GM23248 (cell line): ENCODE data around the gene ETV5. TPM values are rescaled to one million over a fixed set of nuclear protein-coding genes. Genes with fewer than 3 reads are reported as not detected.
A peak's percentile ranks its signal among the peaks of the same experiment; 100 is the strongest.

Experiments
- DNase-seq: peaks from one replicate; pipeline ENCODE4 v3.0.0-alpha.2; 2015
- H2AFZ ChIP-seq: fragments of 200-600 bp; sonication (generic); 2 replicates; pipeline ENCODE4 v1.6.1; 2016; ENCODE audit warnings: antibody characterized with exemption
- H3F3A ChIP-seq: fragments of 200-600 bp; sonication (generic); 2 replicates; pipeline ENCODE4 v1.6.1; 2016; ENCODE audit warnings: mild to moderate bottlenecking, antibody characterized with exemption, mixed run types; ENCODE audit not compliant: insufficient read depth
- H3K27ac ChIP-seq: fragments of 200-600 bp; sonication (generic); 2 replicates; pipeline ENCODE4 v1.5.1; 2016; ENCODE audit warnings: mild to moderate bottlenecking
- H3K27me3 ChIP-seq: fragments of 200-600 bp; sonication (generic); replicated peaks from 2 replicates; pipeline ENCODE4 v1.6.1; 2016; ENCODE audit warnings: mild to moderate bottlenecking; ENCODE audit not compliant: insufficient read depth
- H3K36me3 ChIP-seq: fragments of 200-600 bp; sonication (generic); 2 replicates; pipeline ENCODE4 v1.6.1; 2016; ENCODE audit warnings: low read depth, mild to moderate bottlenecking
- H3K4me1 ChIP-seq: fragments of 200-600 bp; sonication (generic); 2 replicates; pipeline ENCODE4 v1.6.1; 2016; ENCODE audit warnings: mild to moderate bottlenecking; ENCODE audit not compliant: insufficient read depth
- H3K4me2 ChIP-seq: fragments of 200-600 bp; sonication (generic); one replicate; pipeline ENCODE4 v1.6.1; 2016; ENCODE audit warnings: mild to moderate bottlenecking; ENCODE audit not compliant: unreplicated experiment
- H3K4me3 ChIP-seq: fragments of 200-600 bp; sonication (generic); 2 replicates; pipeline ENCODE4 v1.5.1; 2016; ENCODE audit warnings: mild to moderate bottlenecking
- H3K79me2 ChIP-seq: fragments of 200-600 bp; sonication (generic); 2 replicates; pipeline ENCODE4 v1.6.1; 2016; ENCODE audit warnings: mild to moderate bottlenecking; ENCODE audit not compliant: insufficient read depth
- H3K9ac ChIP-seq: fragments of 200-600 bp; sonication (generic); 2 replicates; pipeline ENCODE4 v1.6.1; 2016; ENCODE audit warnings: mild to moderate bottlenecking
- H3K9me2 ChIP-seq: fragments of 200-600 bp; sonication (generic); 2 replicates; pipeline ENCODE4 v1.6.1; 2016; ENCODE audit warnings: mixed run types, mild to moderate bottlenecking, moderate library complexity; ENCODE audit not compliant: insufficient read depth
- H3K9me3 ChIP-seq: fragments of 200-600 bp; sonication (generic); one replicate; pipeline ENCODE4 v1.6.1; 2017; ENCODE audit warnings: low read depth
- H4K20me1 ChIP-seq: fragments of 200-600 bp; sonication (generic); 2 replicates; pipeline ENCODE4 v1.6.0; 2016; ENCODE audit not compliant: insufficient read depth
- EZH2 ChIP-seq: fragments of 200-600 bp; sonication (generic); IDR thresholded peaks from 2 replicates; pipeline ENCODE4 v1.6.1; 2018; ENCODE audit warnings: antibody characterized with exemption, mild to moderate bottlenecking; ENCODE audit not compliant: insufficient read depth, poor library complexity, severe bottlenecking
- EZH2phosphoT487 ChIP-seq: fragments of 200-600 bp; sonication (generic); IDR thresholded peaks from 2 replicates; pipeline ENCODE4 v1.6.1; 2018; ENCODE audit warnings: antibody characterized with exemption, moderate library complexity, mild to moderate bottlenecking, low read depth; ENCODE audit not compliant: insufficient read depth
- WGBS, 2 experiments: methylation state at CpG; one replicate each; pipeline ENCODE4 v1.1.6; 2015 to 2017; ENCODE audit warnings: low lambda C conversion rate in 2 of 2, low coverage in 1 of 2; ENCODE audit errors: missing lambda C conversion rate in 2 of 2; 5-methylcytosine and 5-hydroxymethylcytosine counted together
- in situ Hi-C: fragments of 300-500 bp; cut with MboI; formaldehyde crosslinking; loops from 2 replicates; pipeline ENCODE4 v1.15.0; 2020
- polyA plus RNA-seq: library from polyadenylated mRNA; unstranded; fragments of >200 nt; fragmentation: Nextera tagmentation; extraction: Ambion mirVana; gene quantifications from 2 replicates; pipeline ENCODE4 v1.2.1, GENCODE V29; 2016
- total RNA-seq: library from RNA; depleted of rRNA; stranded (reverse); fragments of >200 nt; shearing (Covaris generic); gene quantifications from 2 replicates; pipeline ENCODE4 v1.2.3, GENCODE V29; 2014

ETV5 gene
- total and polyA plus RNA-seq, 2 experiments from 2014 or later: 44.0 to 47.5 TPM

DNA sequence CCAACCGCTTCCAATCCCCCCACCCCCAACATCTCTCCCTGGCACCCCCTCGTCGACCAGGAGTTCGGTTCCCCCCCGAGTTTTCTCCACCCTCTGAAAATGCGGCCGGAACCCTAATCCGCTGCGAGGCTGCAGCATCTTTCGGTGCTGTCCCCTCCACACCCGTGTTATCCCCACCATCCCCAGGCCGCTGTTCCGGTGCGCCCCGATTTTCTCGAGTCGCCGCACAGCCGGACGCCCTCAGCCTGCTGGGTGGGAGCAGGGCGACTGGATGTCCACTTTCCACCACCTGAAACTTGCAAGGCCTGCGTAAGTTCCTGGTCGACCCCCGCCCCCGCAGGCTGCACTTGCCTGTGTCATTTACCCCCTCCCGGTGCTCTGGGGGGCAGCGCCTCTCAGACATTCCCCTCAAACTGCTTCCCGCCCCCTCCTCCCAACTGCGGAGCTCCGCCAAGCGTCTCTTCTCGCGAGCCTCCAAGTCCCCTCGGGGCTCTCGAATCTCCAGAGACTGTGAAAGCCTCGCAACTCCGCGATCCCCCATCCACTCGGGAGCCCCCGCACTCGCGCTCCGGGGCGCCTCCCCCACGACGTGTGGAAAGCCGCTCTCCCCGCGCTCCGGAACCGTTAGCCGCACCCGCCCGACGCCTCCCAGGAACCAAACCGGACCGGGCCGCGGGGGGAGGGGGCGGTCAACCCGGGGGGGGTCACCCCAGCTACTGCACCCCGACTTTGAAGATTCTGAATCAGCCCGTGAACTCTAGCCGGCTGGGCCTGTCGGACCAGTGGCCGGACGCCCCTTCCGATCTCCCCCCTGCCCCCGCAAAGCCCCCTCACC lies 566 bp downstream of the ETV5 start:
- Histone ChIP-seq H3K79me2 (peaks cover 40% of the 10 kb centered on the region), H2AFZ (peak overlapping the region; percentile 85), H3K4me2 (peak overlapping the region; percentile 87), H3K4me3 (peak overlapping the region; percentile 87), H4K20me1 (no peaks in the 10 kb centered on the region), H3K9me2 (no peaks in the 10 kb centered on the region), H3K27ac (peak overlapping the region; percentile 77), H3K27me3 (peaks cover 6% of the 10 kb centered on the region; the same call in 1 of the 2 replicates), H3K9ac (peak overlapping the region; percentile 88), H3K4me1 (peaks cover 36% of the 10 kb centered on the region), H3K36me3 (no peaks in the 10 kb centered on the region), H3F3A (peaks cover 41% of the 10 kb centered on the region), H3K9me3 (no peaks in the 10 kb centered on the region)
- TF ChIP-seq EZH2phosphoT487 (no peak), EZH2 (no peak)
- WGBS, 2 experiments: 1% methylated on average over 42 to 63 of the region's 69 CpGs
- in situ Hi-C loops: no loop called here
- peak; percentile 90 for DNase-seq

DNA sequence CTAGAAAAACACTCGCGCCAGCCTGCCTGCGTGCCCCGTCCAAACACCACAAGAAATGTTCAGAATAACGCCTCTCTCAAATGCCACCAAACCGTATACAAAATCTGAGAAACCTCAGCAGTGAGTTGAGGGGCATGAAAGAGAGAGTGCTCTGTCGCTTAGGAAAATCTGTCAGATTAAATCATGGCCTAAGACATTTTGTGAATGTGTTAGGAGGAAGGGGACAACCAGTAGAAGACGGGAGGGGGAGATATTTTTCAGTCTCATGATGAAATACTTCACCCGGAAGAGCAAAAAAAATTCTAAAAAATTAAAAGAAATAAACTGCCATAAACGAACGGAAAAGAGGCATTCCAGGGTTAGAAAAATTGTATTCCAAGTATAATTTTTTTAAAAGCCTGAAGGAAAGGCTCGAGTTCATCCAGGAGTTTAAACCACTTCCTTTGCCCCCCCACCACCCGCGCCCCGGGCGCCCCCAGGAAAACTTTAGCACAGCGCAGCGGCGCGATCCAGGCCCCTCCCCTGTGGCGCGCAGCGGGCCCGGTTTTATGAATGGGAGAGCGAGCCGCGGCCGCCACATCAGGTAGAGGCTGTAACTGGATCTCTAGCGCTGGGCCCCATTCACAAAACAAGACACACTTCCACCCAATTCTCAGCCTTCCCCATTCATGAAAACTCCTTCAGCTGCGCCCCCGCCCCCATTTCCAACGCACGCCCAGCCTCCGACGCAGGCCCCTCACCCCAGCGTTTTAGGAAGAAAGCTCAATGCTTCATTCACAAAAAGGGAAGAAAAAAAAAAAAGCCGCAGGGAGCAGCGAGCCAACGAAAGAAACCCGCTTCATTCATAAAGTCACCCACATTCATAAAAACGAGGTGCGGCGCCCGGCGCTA lies 1.4 kb downstream of the ETV5 start:
- peak; percentile 86 for DNase-seq
- peaks cover 37% of the 10 kb centered on the region for H3K4me1 ChIP-seq
- 10 to 11% methylated on average over 43 to 45 of the region's 45 CpGs for whole genome bisulfite sequencing, 2 experiments
- H2AFZ ChIP-seq: peak overlapping the region; percentile 85
- H3K4me2 ChIP-seq: peak overlapping the region; percentile 87
- in situ Hi-C loops: no loop called here
- H3K36me3 ChIP-seq: no peaks in the 10 kb centered on the region; the same call in 1 of the 2 replicates
- H3K9ac ChIP-seq: peak overlapping the region; percentile 88
- peak overlapping the region; percentile 87 for H3K4me3 ChIP-seq
- H3K27me3 ChIP-seq: peaks cover 3% of the 10 kb centered on the region; the same call in 1 of the 2 replicates
- H3K9me3 ChIP-seq: no peaks in the 10 kb centered on the region
- H3K9me2 ChIP-seq: no peaks in the 10 kb centered on the region
- TF ChIP-seq EZH2phosphoT487 (no peak), EZH2 (no peak)
- H3K27ac ChIP-seq: peak overlapping the region; percentile 77
- H4K20me1 ChIP-seq: no peaks in the 10 kb centered on the region
- H3K79me2 ChIP-seq: peaks cover 40% of the 10 kb centered on the region
- peaks cover 49% of the 10 kb centered on the region for H3F3A ChIP-seq

DNA sequence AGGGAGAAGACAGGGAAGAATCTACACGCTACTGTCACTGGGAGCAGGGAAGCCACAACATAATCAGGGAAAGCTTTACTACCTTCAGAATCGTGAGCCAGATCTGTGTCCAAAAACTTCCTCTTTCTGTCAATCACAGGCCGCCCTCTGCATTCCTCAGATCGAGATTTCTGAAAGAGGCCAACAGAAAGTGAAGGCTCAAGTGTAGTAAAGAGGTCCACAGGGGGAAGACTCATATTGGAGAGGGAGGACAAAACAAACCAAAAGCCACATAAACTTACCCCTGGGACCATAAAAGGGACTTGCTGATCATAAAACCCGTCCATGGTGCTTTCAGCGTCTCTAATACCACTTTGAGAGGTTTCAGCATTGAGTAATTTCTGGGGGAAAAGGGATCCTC lies 3.3 kb downstream of the ETV5 start:
- no peak for DNase-seq
- no peak overlapping the region for H3K4me3 ChIP-seq
- H3K9ac ChIP-seq: no peak overlapping the region
- H3K9me3 ChIP-seq: no peaks in the 10 kb centered on the region
- H3K79me2 ChIP-seq: peaks cover 51% of the 10 kb centered on the region
- no peaks in the 10 kb centered on the region; the same call in 1 of the 2 replicates for H3K36me3 ChIP-seq
- in situ Hi-C loops: no loop called here
- H3K4me2 ChIP-seq: no peak overlapping the region
- peaks cover 47% of the 10 kb centered on the region for H3F3A ChIP-seq
- H3K27me3 ChIP-seq: no peaks in the 10 kb centered on the region
- 94 to 99% methylated on average over 6 of the region's 6 CpGs for WGBS, 2 experiments
- peaks cover 35% of the 10 kb centered on the region for H3K4me1 ChIP-seq
- no peak for TF ChIP-seq EZH2phosphoT487
- TF ChIP-seq EZH2: no peak
- no peaks in the 10 kb centered on the region for H4K20me1 ChIP-seq
- H3K9me2 ChIP-seq: no peaks in the 10 kb centered on the region
- no peak overlapping the region for H2AFZ ChIP-seq
- no peak overlapping the region for H3K27ac ChIP-seq

DNA sequence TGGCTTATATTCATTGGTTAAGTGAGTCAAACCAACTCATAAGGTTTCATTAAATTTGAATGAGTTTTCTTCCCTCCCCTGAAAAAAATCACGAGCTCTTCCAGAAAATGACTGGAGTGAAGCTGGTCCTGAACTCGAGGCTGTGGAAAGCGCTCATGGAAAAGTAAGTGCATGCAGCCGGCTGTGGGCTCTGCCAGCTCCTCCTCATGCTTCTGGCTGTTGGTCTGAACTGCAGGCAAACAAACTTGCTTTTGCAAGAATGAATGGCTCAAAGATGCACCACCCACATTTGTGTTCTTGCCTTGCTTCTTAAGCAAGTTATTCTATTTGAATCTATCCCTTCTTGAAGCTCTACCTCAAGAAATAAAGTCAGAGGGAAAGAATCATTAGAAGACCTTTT lies 6.2 kb downstream of the ETV5 start:
- no peak overlapping the region for H3K4me2 ChIP-seq
- peaks cover 44% of the 10 kb centered on the region for H3K4me1 ChIP-seq
- peak; percentile 34 for DNase-seq
- peaks cover 42% of the 10 kb centered on the region for H3F3A ChIP-seq
- H2AFZ ChIP-seq: no peak overlapping the region
- no peak for TF ChIP-seq EZH2
- no peak for TF ChIP-seq EZH2phosphoT487
- H4K20me1 ChIP-seq: no peaks in the 10 kb centered on the region
- H3K27ac ChIP-seq: no peak overlapping the region
- no peaks in the 10 kb centered on the region; the same call in 1 of the 2 replicates for H3K36me3 ChIP-seq
- no peak overlapping the region for H3K4me3 ChIP-seq
- 37 to 39% methylated on average over 4 of the region's 4 CpGs for WGBS, 2 experiments
- in situ Hi-C loops: no loop called here
- H3K9me2 ChIP-seq: no peaks in the 10 kb centered on the region
- no peaks in the 10 kb centered on the region for H3K27me3 ChIP-seq
- no peaks in the 10 kb centered on the region for H3K9me3 ChIP-seq
- peaks cover 42% of the 10 kb centered on the region for H3K79me2 ChIP-seq
- no peak overlapping the region for H3K9ac ChIP-seq
